Raji (cell line): ENCODE measurements around the gene PLAU.

Experiments
- POLR2A ChIP-seq: IDR thresholded peaks from 2 replicates; pipeline ENCODE4 v1.6.1; 2011; ENCODE audit warnings: low read depth, low read length, control low read depth; ENCODE audit not compliant: insufficient read depth

PLAU gene

DNA sequence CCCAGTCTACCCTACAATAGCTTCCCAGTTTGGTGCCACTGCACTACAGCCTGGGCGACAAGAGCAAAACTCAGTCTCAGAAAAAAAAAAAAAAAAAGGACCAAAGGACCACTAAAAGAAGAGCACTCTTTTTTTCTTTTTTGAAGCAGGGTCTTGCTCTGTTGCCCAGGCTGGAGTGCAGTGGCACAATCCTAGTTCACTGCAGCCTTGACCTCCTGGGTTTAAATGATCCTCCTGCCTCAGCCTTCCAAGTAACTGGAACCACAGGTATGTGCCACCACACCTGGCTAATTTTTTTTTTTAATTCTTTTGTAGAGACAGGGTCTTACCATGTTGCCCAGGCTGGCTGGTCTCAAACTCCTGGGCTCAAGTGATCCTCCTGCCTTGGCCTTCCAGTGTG lies 14.0 kb downstream of the PLAU start:
- no peak for TF ChIP-seq POLR2A

- no peak for TF ChIP-seq POLR2A
Measured at GRCh38 chr10:73925539-73925938, 14.6 kb downstream of the PLAU start.

DNA sequence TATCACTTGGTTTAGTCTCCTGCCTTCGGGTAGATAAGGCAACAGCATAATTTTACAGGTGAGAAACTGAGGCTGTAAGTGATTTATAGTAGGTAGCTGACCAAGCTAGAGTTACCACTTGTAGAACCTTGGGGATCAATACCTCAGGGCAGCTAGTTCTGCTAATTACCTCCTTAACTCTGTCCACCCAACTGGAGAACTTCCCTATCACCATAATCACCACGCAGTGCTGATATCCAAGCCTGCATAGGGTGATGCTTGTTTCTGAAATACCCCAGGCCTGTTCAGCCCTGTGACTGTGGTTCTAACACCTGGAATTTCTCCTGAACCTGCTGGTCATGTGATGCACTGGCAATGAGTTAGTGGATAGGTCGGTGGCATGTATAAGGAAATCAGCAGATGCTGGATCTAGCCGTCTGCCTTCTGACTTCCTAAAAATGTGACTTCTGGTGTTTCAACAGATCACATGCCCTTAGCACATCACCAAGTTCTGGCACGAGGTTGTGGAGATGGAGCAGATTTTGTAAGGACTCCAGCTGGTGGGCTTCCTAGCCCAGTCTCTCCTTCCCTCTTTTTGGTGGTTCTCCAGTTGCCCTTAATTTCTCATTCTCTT lies 15.3 kb downstream of the PLAU start:
- TF ChIP-seq POLR2A, result no peak

DNA sequence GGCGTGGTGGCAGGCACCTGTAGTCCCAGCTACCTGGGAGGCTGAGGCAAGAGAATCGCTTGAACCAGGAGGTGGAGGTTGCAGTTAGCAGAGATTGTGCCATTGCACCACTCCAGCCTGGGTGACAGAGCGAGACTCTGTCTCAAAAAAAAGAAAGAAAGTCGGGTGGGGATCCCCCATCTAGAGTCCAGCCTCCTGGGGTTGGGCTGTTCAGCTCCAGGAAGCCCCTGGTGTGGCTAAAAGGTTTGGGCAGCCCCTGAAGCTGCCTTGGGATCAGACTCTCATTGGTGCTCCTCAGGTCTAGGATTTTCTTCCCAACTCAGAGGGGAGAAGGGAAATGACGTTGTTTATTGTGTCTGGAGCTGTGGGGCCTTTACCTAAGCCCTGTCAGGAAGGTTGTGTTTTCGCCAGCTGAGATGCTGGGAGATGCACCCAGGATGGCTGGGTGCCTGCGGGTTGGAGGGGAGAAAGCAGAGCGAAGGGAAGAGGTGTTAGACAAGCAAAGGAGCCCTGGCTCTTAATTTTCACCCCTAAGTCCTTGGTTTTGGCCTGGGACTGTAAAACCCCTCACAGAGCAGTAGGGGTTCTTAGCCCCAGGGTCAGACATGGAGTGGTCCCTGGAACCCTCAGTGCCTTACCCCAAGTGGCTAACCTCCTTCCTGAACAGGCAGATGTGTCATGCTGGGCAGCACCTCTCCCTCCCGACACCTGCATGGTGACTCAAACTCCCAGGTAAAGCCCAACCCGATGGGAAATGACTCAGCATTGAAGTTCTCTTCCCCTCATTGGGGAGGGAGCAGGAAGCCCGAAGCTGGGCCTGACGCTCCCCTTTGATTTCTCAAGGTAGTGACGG lies 21.1 kb downstream of the PLAU start:
- TF ChIP-seq POLR2A, result no peak

- no peak for TF ChIP-seq POLR2A
Measured at GRCh38 chr10:73932620-73933112, 21.7 kb downstream of the PLAU start.

DNA sequence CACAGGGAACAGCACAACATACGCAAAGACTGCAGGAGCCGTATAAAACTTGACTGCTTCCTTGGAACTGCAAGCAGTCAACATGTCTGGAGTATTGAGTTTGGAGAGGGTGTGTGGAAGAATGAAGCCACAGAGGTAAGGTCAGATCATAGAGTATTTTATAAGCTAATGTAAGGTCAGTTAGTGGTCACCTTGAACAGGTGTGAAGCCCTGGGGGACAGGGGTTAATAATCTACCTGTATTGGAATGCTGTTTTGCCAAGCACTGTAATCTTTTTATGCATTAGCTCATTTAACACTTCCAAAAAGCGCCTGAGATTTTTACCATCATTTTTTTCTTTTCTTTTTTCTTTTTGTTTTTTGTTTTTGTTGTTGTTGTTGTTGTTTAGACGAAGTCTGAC lies 23.1 kb downstream of the PLAU start:
- no peak for TF ChIP-seq POLR2A

DNA sequence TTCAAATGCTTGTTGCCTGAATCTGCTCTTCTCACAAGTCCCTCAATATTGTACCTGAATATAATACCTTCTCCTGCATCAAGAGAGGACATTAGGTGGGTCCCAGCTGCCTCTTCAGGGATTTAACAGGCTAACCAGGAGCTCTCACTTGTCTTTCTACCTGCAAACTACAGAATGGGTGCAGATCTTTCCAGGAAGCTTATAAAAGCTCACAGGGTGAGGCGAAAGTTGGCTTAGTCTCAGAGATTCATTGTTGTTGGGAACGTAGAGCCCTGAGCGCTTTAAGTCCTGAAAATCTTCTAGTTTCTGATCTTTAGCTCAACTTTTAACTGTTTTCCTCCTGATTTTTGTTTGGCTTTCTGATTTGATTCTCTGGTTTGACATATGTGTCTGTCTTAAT lies 25.0 kb downstream of the PLAU start:
- TF ChIP-seq POLR2A, result no peak

- TF ChIP-seq POLR2A, result no peak
Measured at GRCh38 chr10:73937333-73938043, 26.6 kb downstream of the PLAU start.

DNA sequence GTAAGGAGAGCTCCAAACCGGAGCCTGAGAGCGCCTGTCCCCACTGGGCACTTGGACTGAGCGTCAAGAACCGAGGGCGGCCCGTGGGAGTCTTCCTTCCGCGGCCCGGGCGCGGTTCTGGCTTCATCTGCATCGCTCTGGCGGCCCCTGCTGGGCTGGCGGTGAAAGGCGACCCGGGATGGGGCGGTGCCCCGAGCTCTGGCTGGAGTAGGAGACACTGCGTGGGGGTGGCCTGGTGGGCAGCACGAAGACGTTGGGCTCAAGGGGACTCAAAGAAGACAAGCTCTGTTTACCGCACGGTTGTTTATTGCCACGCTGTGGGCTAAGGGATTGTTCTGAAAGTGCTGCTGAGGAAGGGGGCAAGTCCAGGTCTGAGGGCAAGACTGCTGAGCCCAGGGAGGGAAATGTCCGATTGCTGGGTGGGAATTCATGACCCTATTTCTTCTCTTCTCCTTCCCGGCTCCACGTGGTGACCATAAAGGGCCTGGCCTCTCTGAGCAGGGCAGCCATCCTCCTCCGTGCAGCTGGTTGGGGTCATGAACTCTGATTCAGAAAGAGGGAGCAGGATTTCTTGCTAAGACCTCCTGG lies 29.8 kb downstream of the PLAU start:
- no peak for TF ChIP-seq POLR2A

GRCh38 chr10:73941300-73941699 lies 30.4 kb downstream of the PLAU start:
- TF ChIP-seq POLR2A, result no peak

GRCh38 chr10:73944356-73945100 lies 33.6 kb downstream of the PLAU start:
- no peak for TF ChIP-seq POLR2A

DNA sequence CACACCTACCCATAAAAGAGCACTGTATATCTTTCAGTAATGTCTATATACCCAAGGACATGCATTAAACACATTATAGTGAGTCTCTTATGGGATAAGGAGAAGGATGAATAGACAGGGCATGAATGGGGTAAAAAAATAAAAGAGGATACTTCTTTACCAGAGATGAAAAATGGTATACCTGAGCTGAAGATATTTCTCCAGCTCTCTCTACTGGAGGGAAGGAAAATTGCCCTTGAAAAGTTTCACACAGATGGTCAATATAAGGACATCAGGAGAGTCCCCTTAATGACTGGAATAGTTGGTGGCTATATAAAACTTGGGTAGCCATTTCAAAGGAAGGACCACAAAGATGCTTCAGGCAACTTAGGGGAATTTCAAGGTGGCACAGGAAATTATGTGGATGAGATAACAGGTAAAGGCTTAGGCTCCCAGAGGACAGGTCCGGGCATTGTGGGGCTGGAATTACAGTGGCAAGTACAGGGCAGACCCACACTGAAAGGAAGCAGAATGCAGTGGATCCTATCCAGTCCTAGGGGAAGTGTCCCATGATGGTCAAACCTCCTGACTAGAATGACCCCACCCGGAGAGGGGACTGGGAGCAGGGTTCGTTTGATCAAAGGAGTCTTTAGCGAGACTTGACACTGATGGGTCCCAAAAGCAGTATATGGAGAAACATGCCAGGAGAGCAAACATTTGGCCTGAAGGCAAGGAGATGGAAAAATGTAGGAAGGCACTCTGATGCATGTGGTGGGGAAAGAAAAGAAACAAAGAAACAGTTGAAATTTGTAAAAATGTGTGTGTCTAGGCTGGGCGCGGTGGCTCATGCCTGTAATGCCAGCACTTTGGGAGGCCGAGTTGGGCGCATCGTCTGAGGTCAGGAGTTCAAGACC lies 35.6 kb downstream of the PLAU start:
- TF ChIP-seq POLR2A, result no peak

DNA sequence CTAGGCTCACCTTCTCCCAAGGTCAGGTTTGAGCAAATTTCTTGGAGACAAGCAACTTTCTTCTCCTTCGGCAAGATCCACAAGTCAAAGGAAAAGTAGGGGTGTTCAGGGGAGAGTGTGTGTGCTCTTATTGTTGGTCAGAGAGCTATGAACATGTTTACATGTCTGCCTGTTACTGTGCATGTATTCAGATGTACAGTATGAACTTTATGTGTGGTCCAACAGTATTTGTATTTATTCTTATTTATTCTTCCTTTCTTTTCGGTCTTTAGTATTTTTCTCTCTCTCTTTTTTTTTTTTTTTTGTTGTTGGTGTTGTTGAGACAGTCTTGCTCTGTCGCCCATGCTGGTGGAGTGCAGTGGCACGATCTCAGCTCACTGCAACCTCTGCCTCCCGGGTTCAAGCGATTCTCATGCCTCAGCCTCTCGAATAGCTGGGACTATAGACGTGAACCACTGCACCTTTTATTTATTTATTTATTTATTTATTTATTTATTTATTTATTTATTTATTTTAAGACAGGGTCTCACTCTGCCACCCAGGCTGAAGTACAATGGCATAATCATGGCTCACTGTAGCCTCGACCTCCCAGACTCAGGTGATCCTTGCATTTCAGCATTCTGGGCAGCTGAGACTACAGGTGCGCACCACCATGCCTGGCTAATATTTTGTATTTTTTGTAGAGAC lies 38.2 kb downstream of the PLAU start:
- TF ChIP-seq POLR2A, result no peak
